Measurements from ENCODE around the gene CCDC134. TPM values are rescaled to one million over a fixed set of nuclear protein-coding genes. Genes with fewer than 3 reads are reported as not detected.
A peak's percentile ranks its signal among the peaks of the same experiment; 100 is the strongest.

Gene CCDC134
- total RNA-seq, 1 experiment from 2014 or later, result 17.0 TPM

DNA sequence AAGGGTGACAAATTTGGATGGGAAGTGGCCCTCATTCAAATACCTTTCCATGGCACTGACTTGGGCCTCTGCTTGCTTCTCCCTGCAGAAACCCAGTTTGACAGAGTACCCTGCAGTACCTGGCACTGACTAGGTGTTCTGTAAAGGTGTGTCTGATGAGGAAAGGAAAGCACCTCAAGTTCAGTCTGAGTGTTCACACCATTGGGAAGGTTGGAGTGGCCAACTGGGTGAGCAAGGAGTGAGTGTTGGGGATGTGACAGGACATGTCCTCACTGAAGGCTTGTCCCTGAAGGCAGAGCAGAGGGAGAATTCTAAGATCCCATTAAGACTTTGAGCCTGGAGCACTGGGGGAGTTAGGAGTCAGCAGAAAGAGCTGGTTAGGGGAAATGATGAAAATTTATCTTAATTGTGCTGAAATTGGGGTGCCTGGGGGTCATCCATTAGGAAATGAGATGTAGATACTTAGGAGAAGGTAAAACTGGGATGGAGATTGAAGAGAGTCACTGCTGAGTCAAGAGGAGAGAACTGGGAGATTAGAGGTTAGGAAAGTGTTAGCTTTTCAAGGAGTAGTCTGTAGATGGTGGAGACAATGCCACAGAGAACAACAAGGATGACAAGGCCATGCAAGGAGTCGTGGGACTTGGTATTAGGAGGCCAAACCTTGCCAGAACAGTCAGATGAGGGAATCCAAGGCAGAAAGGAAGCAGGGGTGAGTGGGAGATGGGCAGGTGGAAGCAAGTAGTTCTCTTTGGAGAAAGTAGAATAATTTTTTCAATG, 38.6 kb downstream of the CCDC134 start:
- no peak for DNase-seq
- Histone ChIP-seq H3K36me3 (replicated peaks; ENCODE audit: control insufficient read depth, insufficient read depth, low read length) (peaks cover 22% of the 10 kb centered on the region), H3K4me3 (ENCODE audit: insufficient read depth, low read depth, low read length) (no peak overlapping the region), H3K27me3 (ENCODE audit: control insufficient read depth, insufficient read depth, low read length) (no peaks in the 10 kb centered on the region)

DNA sequence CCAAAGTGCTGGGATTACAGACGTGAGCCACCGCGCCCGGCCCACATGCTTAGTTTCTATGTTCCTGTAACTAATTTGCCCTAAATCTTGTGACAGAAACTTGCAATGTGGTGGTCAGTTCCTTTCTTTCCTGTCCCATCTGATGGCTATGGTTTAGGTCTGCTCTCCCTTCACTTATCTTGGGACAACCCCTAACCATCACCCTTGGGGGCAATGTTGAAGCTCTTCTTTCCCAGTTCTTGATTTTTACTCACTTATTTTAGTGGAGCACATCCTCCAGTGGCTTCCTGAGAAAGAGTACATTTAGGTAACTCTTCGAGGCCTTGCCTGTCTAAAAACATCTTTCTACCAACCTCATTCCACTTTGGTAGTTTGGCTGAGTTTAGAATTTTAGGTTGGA, 39.7 kb downstream of the CCDC134 start:
- Histone ChIP-seq H3K36me3 (replicated peaks; ENCODE audit: control insufficient read depth, insufficient read depth, low read length) (peaks cover 22% of the 10 kb centered on the region), H3K4me3 (ENCODE audit: insufficient read depth, low read depth, low read length) (no peak overlapping the region), H3K27me3 (ENCODE audit: control insufficient read depth, insufficient read depth, low read length) (no peaks in the 10 kb centered on the region)
- no peak for DNase-seq

DNA sequence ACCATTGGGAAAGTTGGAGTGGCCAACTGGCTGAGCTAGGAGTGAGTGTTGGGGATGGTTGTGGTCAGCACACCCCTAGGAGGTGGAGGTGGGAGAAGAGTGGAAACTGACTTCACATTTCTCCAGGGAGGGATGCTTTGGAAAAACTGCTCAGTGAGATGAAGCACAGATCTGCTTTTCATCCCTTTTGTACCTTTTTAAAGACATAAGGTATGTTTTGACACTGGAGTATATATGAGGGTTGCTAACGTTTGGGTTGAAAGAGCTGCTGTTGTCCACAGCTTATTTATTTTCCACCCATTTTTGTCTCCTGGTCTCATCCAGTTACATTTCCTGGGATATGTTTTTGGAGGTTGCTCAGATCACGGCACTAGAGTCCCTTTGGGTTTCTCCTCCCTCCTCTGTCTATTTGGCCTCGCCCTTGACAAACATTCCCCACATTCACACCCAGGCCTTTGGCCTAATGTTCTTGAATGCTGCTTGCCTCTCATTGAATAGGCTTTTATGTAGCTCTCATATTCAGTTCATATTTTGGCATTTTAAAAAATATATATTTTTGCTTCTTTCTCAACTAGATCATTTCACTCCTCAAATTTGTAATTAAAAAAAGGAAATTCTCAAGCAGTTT, 40.7 kb downstream of the CCDC134 start:
- DNase-seq, result no peak
- H3K4me3 ChIP-seq (ENCODE audit: insufficient read depth, low read depth, low read length), result no peak overlapping the region
- peaks cover 15% of the 10 kb centered on the region for H3K36me3 ChIP-seq (replicated peaks; ENCODE audit: control insufficient read depth, insufficient read depth, low read length)
- no peaks in the 10 kb centered on the region for H3K27me3 ChIP-seq (ENCODE audit: control insufficient read depth, insufficient read depth, low read length)

DNA sequence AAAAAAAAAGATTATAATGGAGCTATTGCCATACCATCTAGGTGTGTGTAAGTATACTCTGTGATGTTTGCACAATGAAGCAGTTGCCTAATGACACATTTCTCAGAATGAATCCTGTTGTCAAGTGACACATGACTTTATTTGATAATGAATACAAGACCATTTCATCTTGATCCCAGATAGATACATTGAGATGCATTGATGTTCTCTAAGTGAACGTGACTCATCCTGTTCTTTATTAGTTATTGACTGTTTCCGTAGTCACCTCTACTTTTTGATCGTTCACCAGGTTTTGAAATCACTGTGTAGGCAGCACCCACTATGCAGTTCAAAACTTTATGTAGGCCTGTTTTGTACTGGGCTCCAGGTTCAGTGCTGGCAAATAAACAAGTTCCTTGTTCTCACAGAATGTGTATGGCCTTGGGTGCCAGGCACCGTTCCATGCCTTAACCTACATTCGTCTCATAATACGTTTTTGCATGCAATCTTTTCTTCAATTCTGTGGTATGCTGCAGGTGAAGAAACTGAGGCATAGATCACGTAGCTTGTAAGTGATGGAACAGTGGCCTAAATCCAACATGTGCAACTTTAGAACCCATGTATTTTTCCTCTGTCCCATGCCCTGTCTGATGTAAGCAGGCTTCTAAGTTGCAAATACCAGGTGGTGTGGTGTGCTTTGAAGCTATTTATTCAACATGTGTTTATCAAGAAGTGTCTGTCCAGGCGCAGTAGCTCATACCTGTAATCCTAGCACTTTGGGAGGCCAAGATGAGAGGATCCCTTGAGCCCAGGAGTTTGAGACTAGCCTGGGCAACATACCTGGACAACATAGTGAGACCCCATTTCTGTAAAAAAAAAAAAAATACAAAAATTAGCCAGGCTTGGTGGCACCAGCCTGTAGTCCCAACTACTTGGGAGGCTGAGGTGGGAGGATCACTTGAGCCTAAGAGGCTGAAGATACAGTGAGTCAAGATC, 42.8 kb downstream of the CCDC134 start:
- Histone ChIP-seq H3K4me3 (ENCODE audit: insufficient read depth, low read depth, low read length) (no peak overlapping the region), H3K27me3 (ENCODE audit: control insufficient read depth, insufficient read depth, low read length) (no peaks in the 10 kb centered on the region), H3K36me3 (replicated peaks; ENCODE audit: control insufficient read depth, insufficient read depth, low read length) (peaks cover 11% of the 10 kb centered on the region)
- no peak for DNase-seq

DNA sequence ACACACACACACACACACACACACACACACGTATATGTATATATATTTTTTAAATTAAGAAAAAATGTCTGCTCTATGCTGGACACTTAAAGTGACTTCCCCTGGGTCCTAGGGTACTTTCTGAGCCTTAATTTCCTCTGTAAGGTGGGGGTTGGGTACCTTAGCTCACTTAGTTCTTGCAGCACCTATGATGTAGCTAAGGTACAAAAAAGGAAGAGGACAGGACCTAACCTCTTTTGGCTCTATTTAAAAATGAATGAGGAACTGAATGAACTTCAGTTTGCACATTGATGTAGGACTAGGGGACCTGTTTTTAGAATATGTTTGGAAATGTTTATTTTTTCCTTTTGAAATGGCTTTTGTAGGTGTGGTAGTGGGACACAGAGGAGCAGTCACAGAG, 43.6 kb downstream of the CCDC134 start:
- Histone ChIP-seq H3K27me3 (ENCODE audit: control insufficient read depth, insufficient read depth, low read length) (no peaks in the 10 kb centered on the region), H3K4me3 (ENCODE audit: insufficient read depth, low read depth, low read length) (no peak overlapping the region), H3K36me3 (replicated peaks; ENCODE audit: control insufficient read depth, insufficient read depth, low read length) (peaks cover 7% of the 10 kb centered on the region)
- DNase-seq, result no peak

DNA sequence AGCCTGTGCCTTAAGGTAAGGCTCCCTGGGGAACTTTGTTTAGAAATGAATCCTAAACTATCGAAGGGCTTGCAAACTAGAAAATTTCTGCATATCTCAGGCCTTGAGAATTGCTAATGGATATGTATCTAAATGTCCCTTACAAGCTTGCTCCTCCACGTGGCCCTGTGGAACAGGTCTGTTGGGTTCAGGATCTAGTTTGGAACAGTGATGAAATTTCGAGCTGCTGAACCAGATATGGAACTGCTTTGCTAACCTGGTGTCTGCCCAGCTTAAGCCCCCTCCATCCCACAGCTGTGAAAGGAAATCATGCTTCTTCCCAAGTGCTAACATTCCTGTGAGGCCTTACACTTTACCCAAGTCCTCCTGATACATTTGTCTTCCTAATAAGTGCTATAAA, 44.0 kb downstream of the CCDC134 start:
- Histone ChIP-seq H3K36me3 (replicated peaks; ENCODE audit: control insufficient read depth, insufficient read depth, low read length) (peaks cover 6% of the 10 kb centered on the region), H3K27me3 (ENCODE audit: control insufficient read depth, insufficient read depth, low read length) (no peaks in the 10 kb centered on the region), H3K4me3 (ENCODE audit: insufficient read depth, low read depth, low read length) (no peak overlapping the region)
- DNase-seq, result no peak

DNA sequence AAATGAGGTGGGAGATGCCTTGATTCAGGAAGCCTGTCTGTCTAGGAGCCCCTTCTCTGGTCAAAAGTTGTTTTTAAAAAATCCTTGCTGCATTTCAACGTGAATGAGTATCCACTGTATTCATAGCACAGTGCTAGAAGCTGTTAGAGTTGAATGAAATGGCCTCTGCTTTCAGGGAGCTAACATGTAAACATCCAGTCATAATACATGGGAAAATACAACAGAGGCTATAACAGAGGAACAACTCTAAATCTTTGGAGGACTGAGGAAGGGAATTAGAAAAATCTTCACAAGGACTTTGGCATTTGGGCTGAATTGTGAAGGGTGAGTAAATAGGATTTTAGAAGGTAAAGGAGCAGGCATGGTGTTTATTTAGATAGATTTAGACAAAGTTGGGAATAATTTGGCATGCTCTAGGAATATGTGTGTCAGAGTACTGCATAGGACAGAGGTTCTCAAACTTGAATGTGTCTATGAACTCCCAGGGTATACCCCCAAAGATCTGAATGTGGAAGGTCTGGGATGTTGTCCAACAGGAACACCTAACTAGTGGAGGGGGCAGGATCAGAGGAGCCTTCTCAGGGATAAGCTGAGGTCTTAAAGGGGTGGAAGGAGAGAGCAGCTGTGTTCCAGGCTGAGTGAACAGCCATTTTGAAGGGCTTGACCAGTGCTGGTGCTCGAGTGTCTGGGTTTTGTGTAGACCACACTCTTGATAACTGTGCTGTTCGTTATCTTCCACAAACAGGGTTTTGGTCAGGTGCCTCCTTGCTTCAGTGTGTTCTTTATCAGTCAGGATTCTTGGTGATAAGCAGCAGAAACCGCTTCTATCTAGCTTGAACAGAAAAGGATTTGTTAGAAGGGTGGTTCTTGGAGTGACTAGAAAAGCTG, 45.1 kb downstream of the CCDC134 start:
- Histone ChIP-seq H3K27me3 (ENCODE audit: control insufficient read depth, insufficient read depth, low read length) (no peaks in the 10 kb centered on the region), H3K36me3 (replicated peaks; ENCODE audit: control insufficient read depth, insufficient read depth, low read length) (peaks cover 6% of the 10 kb centered on the region), H3K4me3 (ENCODE audit: insufficient read depth, low read depth, low read length) (no peak overlapping the region)
- DNase-seq, result no peak

DNA sequence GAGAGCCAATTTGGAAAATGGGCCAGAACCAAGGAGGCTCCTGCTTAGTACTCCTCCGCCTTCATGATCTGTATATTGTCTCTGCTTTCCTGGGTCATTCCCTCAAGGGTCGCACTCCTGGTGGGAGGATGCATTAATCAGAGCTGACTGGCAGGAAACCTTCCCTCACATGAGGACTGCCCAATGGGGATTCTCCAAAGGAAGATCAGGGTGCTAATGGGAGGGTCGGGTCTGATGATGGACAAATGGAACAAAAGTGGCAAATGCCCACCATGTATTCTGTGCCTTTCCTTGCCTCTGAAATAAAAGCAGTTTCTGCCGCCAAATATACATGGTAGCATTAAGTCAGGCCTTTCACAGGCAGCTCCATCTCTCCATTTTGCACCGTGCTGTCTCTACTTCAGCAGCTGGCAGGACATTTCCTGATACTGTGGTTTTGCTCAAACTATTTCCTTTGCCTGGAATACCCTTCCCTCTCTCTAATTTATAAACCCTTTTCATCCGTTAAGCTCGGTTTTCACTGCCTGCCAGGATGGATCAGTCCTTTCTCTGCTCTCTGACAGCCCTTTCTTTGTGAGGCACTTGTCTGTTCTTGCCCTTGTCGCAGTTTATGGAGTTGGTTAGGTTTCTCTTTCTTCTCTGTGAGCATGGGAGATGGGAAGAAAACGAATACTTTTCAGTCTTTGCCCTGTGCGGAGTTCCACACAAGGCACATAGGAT, 45.9 kb downstream of the CCDC134 start:
- no peak overlapping the region for H3K4me3 ChIP-seq (ENCODE audit: insufficient read depth, low read depth, low read length)
- no peak for DNase-seq
- peaks cover 1% of the 10 kb centered on the region for H3K36me3 ChIP-seq (replicated peaks; ENCODE audit: control insufficient read depth, insufficient read depth, low read length)
- no peaks in the 10 kb centered on the region for H3K27me3 ChIP-seq (ENCODE audit: control insufficient read depth, insufficient read depth, low read length)

DNA sequence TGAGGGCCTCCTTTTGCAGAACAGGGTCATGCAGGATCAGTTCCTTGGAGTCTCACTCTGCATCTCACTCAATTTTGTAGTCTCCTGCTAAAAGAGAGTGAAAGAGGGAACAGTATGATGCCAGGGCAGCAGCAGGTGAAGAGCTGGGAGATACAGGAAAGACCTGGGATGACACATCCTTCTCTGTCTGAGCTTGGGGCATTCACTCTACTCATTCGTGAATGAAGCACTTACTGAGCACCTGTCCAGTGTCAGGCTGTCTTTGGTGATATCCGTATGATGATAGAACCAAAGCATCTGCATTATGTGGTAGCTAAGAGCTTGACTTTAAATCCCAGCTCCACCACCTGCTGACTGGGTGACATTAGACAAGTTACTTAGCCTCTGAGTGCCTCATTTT, 46.8 kb downstream of the CCDC134 start:
- H3K4me3 ChIP-seq (ENCODE audit: insufficient read depth, low read depth, low read length), result no peak overlapping the region
- H3K36me3 ChIP-seq (replicated peaks; ENCODE audit: control insufficient read depth, insufficient read depth, low read length), result peaks cover 1% of the 10 kb centered on the region
- H3K27me3 ChIP-seq (ENCODE audit: control insufficient read depth, insufficient read depth, low read length), result no peaks in the 10 kb centered on the region
- no peak for DNase-seq

DNA sequence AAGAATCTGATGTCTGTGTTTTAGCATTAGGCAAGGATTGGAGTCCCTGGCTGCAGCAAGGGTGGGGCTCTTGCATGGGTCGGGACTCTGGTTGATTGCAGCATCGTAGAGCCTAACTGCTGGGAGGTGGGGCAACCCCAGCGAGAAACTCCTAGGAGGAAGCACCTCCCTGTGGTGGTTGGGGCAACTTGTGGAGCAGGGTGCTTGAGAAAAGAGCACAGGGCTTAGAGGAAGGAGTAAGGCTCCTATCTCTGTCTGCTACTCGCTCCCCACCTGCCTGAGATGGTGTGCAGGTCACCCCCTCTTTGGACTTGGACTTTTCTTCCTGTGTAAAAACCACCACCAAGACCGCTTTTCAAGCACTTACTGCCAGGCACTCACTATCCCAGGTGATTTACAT, 48.0 kb downstream of the CCDC134 start:
- no peak for DNase-seq
- H3K27me3 ChIP-seq (ENCODE audit: control insufficient read depth, insufficient read depth, low read length), result no peaks in the 10 kb centered on the region
- H3K4me3 ChIP-seq (ENCODE audit: insufficient read depth, low read depth, low read length), result no peak overlapping the region
- H3K36me3 ChIP-seq (replicated peaks; ENCODE audit: control insufficient read depth, insufficient read depth, low read length), result no peaks in the 10 kb centered on the region; the same call in 1 of the 2 replicates

DNA sequence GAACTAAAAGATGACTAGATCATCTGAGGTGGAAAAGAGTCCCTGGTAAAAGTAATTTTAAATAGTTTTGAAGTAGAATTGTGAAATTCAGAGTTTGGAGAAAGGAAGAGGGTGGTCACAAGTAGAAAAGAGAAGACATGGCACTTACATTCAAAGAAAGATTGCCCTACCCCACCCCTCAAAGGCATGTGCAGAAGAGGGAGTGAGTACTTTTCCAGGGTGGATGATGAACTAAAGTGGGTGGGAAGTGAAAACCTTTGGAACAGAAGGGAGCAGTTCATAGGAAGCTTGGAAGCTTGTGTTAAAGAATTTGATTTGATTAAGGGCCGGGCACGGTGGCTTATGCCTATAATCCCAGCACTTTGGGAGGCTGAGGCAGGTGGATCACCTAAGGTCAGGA, 56.0 kb downstream of the CCDC134 start:
- Histone ChIP-seq H3K4me3 (ENCODE audit: insufficient read depth, low read depth, low read length) (no peak overlapping the region), H3K36me3 (replicated peaks; ENCODE audit: control insufficient read depth, insufficient read depth, low read length) (no peaks in the 10 kb centered on the region), H3K27me3 (ENCODE audit: control insufficient read depth, insufficient read depth, low read length) (no peaks in the 10 kb centered on the region)
- no peak for DNase-seq

DNA sequence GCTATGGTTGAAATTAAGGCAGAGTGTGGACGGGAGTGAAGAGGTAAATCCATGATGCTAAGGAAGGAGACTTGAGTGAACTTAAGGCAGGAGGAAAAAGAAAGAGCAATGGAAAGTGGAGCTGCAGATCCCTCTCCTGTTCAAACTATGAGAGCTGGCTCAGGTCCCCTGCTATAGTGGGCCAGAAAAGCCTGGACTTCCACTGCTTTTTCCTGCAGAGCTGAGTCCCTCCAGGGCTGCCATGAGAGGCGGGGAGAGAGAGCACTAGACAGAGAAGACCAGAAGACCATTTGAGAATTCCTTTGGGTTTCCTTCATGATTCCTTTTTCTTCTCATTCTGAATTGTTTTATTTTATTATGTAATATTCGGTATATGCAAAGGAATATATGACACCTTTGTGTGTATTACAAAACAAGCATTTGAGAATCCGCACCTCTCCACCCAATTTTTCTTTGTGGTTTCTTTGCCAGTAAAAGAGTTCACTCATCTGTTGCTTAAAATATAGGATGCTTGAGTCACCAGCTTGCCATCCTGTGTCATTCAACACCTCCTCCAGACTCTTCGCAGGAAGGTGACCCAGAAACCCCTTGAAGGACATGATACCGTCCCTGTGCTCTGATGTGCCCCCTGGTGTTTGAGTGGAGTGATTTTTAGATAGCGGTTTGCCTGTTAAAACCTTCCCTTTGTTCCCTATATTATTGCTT, 56.8 kb downstream of the CCDC134 start:
- Histone ChIP-seq H3K4me3 (ENCODE audit: insufficient read depth, low read depth, low read length) (no peak overlapping the region), H3K36me3 (replicated peaks; ENCODE audit: control insufficient read depth, insufficient read depth, low read length) (no peaks in the 10 kb centered on the region), H3K27me3 (ENCODE audit: control insufficient read depth, insufficient read depth, low read length) (no peaks in the 10 kb centered on the region)
- DNase-seq, result peak; percentile 86

DNA sequence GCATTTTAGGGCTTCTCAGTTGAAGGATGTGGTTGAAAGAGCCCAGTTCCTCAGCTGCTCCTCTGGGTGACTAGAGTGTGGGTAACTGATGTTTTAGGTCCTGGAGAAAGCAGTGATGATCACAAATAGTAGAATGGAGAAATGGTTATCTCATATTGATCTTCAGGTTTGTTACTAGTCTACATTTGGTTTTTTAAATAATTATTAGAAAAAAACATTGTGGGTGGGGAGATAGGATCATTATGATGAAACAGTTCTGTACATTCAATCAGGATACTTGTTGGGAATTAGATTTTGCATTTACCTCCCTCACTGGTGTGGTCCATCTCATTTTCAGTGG, 57.4 kb downstream of the CCDC134 start:
- no peaks in the 10 kb centered on the region for H3K36me3 ChIP-seq (replicated peaks; ENCODE audit: control insufficient read depth, insufficient read depth, low read length)
- no peaks in the 10 kb centered on the region for H3K27me3 ChIP-seq (ENCODE audit: control insufficient read depth, insufficient read depth, low read length)
- DNase-seq, result no peak
- no peak overlapping the region for H3K4me3 ChIP-seq (ENCODE audit: insufficient read depth, low read depth, low read length)

Data from H7 (cell line).